AG04450 (cell line): ENCODE results near the gene SRSF10. TPM values are rescaled to one million over a fixed set of nuclear protein-coding genes. Genes with fewer than 3 reads are reported as not detected.
"Not testable (repeated sequence)": the region's sequence is repeated elsewhere in the genome, so short reads cannot be mapped to it uniquely, and the experiment has no call there.

Experiments
- CTCF ChIA-PET: fragments of 300-600, 350-600 bp; formaldehyde crosslinking; extraction: SDS; loops from one replicate; lab custom pipeline; 2022; ENCODE audit warnings: antibody characterized with exemption, inconsistent platforms; lab: Charles Lee
- POLR2A ChIA-PET: fragments of 350-600 bp; formaldehyde crosslinking; extraction: SDS; loops from one replicate; lab custom pipeline; 2021; ENCODE audit warnings: antibody characterized with exemption, inconsistent platforms; lab: Yijun Ruan, JAX
- DNase-seq: peaks from one replicate; pipeline ENCODE4 v3.0.0-alpha.2; 2011; ENCODE audit warnings: low read depth, low spot score
- H3K27ac ChIP-seq: one replicate; pipeline ENCODE4 v1.5.1; 2012; ENCODE audit warnings: low read depth, low read length, control low read depth
- H3K27me3 ChIP-seq: one replicate; pipeline ENCODE4 v1.6.0; 2012; ENCODE audit warnings: low read length; ENCODE audit not compliant: control insufficient read depth, insufficient read depth
- H3K4me3 ChIP-seq: 2 replicates; pipeline ENCODE4 v1.5.1; 2011; ENCODE audit warnings: mild to moderate bottlenecking, low read depth, low read length, control low read depth
- H3K9me3 ChIP-seq: 2 replicates; pipeline ENCODE4 v1.5.1; 2012; ENCODE audit warnings: low read length; ENCODE audit not compliant: control insufficient read depth, insufficient read depth
- polyA plus RNA-seq: library from polyadenylated mRNA; depleted of rRNA; stranded (reverse); fragments of >200 nt; gene quantifications from 2 replicates; pipeline ENCODE4 v1.2.3, GENCODE V29; 2011
- TF ChIP-seq, protein P1 (sequence below): IDR thresholded peaks from 2 replicates; pipeline ENCODE4 v1.5.1; 2011; ENCODE audit warnings: low read depth, low read length, control low read depth, inconsistent platforms

The SRSF10 gene
- polyA plus RNA-seq, 1 experiment: 140 TPM

DNA sequence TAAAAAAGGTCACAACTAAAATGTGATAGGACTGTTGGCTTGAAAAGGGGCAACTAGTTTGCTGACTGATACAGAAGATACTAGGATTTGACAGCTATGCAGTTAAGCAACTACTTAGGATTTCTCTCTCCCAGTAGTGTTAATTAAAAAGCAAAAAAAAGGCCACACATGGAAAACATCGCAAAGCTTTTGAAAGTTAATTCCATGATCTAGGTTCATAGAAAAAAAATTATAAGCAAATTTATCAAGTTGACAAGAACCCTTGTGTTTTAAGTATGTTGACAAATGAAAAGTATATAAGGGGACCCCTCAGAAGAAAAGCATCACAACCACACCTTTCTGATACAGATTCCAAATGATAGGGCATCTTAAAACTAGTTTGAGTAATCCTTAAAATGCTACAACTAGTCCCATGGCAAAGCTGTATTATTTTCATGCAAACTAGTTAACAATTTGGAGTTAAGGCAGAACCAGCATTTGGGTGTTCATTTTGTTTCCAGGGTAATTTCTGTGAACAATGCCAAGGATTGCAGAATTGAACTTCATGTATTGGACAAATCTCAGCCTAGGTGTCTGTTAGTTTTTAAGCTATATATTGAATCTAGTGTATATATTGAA is 16.4 kb downstream of the SRSF10 start:
- H3K9me3 ChIP-seq: no peaks in the 10 kb centered on the region; the same call in 1 of the 2 replicates
- no peak overlapping the region for H3K4me3 ChIP-seq
- TF ChIP-seq, protein P1, sequence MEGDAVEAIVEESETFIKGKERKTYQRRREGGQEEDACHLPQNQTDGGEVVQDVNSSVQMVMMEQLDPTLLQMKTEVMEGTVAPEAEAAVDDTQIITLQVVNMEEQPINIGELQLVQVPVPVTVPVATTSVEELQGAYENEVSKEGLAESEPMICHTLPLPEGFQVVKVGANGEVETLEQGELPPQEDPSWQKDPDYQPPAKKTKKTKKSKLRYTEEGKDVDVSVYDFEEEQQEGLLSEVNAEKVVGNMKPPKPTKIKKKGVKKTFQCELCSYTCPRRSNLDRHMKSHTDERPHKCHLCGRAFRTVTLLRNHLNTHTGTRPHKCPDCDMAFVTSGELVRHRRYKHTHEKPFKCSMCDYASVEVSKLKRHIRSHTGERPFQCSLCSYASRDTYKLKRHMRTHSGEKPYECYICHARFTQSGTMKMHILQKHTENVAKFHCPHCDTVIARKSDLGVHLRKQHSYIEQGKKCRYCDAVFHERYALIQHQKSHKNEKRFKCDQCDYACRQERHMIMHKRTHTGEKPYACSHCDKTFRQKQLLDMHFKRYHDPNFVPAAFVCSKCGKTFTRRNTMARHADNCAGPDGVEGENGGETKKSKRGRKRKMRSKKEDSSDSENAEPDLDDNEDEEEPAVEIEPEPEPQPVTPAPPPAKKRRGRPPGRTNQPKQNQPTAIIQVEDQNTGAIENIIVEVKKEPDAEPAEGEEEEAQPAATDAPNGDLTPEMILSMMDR: no peak
- no peaks in the 10 kb centered on the region for H3K27me3 ChIP-seq
- H3K27ac ChIP-seq: no peak overlapping the region
- CTCF ChIA-PET: interaction anchor here (1.2 to 1.6 kb wide), 2 partner anchors 65 to 187 kb away, joined by 3 to 5 read pairs; no protein-coding TSS in a partner anchor
- POLR2A ChIA-PET: interaction anchor here (0.7 to 1.4 kb wide), 3 partner anchors 13 to 55 kb away, joined by 3 to 4 read pairs (median 4); no protein-coding TSS in a partner anchor
- no peak for DNase-seq

DNA sequence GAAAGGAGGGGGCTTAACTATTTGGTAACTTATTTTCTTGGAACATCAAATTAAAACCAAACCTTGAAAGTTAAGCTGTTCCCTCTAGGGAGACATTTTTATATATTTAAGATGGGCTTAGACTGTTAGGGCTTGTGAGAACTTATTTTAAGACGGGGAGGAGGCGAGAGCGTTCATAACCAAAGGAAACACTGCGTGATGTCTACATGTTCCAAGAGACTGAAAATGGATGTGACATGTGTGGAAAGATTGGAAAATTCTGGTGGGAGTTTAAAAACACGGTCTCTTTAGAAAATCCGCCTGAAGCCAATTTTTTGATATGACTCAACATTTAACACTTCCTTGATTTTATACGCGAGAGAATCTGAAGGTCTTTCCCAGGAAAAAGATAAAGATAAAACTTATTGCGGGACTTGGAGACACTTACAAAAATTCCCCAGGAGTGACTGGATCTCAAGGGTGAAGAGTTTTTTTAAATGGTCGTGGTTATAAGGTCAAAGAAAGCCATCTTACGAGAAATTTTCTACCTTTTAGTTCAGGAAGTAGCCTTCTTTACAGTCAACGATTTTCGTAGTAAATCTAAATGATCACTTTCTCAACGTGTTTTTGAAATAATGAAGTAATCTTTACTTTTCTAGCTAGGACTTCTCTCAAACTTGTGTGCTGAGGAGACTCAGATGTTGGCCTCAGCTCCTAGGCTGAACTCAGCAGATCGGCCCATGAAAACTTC is 19.7 kb downstream of the SRSF10 start:
- ChIA-PET CTCF (no interaction called here), POLR2A (interaction anchor here (1.1 to 2.6 kb wide), 6 partner anchors 15 to 135 kb away, joined by 3 to 12 read pairs (median 5); partner anchors contain the start of genes HMGCL and SRSF10)
- Histone ChIP-seq H3K27ac (peak overlapping the region; percentile 97), H3K4me3 (peak overlapping the region; percentile 65), H3K9me3 (no peaks in the 10 kb centered on the region; the same call in 1 of the 2 replicates), H3K27me3 (no peaks in the 10 kb centered on the region)
- TF ChIP-seq, protein P1: no peak
- no peak for DNase-seq

DNA sequence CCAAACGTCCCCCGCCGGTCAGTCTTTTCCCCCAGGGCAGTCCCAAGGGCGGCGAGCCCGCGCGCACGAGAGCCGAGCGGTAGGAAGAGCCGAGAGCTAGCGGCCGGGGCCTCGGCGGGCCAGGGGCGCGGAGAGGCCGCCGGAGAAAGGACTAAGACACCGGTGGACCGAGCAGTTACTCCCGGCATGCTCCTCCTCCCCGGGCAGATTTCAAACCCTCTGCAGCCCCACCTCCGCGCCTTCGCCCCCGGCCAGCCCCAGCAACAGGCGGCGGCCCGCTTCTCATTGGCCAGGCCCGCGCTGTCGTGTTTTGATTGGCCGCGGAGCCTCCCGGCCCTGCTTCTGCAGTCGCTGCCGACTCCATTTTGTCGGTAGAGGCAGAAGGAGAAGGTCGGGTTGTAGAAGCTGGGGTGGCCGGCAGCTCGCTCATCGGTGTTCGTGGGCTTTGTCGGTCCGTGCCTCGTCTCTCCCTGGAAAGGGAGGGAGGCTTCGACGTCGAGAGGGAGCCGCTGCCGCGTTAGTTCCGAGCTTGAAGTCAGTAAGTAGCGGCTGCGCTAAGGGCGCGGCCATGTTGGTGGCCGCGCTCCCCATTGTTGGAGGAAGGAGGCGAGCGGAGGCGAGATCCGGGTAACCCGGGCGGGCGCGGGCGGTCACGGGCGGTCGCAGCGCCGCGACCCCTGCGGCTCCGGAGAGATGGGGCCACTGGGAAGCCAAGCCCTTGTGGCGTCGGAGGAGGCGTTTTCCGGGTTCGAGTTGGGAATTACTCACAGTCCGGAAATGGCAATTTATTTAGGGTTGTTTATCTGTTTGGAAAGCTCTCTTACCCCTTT is 20.5 kb downstream of the SRSF10 start, which contains the start of gene PNRC2:
Gene PNRC2 (plus strand): TSS at position 368 of the 830 bp plus-strand sequence. CDS start 1,630 bp downstream, outside the sequence.
- DNase-seq: peak; percentile 86
- ChIA-PET CTCF (interaction anchor here (0.7 to 1.2 kb wide), 3 partner anchors 16 to 68 kb away, joined by 3 to 4 read pairs (median 3); no protein-coding TSS in a partner anchor), POLR2A (interaction anchor here (1.1 to 2.6 kb wide), 7 partner anchors 10 to 135 kb away, joined by 3 to 12 read pairs (median 5); partner anchors contain the start of genes HMGCL and SRSF10)
- Histone ChIP-seq H3K4me3 (peak within 1 kb of the TSS; percentile 65), H3K27ac (peak within 1 kb of the TSS; percentile 97), H3K27me3 (no peaks in the 10 kb centered on the region), H3K9me3 (no peaks in the 10 kb centered on the region; the same call in 1 of the 2 replicates)
- TF ChIP-seq, protein P1: no peak

DNA sequence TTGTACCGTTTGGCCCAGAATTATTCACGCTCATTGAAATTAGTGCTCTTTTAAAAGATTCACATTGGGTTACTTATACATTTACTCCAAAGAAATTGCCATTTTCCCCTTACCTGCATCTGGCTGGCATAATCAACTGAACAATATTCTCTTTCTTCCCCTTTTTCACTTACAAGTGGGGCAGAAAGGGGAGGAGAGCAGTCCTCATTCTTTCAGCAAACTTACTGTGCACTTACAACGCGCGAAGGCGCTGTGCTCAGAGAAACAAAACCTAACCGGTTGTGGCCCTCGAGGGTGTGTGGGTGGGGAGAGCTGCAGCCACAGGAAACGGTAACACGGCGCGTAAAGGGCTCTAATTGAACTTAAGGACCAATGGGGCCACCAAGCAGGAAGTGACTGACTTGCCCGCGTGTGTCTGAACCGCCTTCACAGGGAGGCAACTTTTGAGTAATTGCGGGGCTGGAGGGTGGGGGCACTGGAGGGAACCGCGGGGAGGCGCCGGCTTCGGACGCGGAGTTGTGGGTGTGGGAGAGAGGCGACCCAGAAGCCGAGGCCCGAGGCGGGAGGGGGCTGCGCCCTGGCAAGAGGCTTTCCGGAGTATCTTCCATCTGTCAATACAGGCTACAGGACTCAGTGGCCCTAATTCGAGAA is 21.2 kb downstream of the SRSF10 start:
- peak overlapping the region; percentile 65 for H3K4me3 ChIP-seq
- CTCF ChIA-PET: interaction anchor here (0.7 to 1.2 kb wide), 3 partner anchors 17 to 69 kb away, joined by 3 to 4 read pairs (median 3); no protein-coding TSS in a partner anchor
- TF ChIP-seq, protein P1: peak; percentile 61
- H3K27me3 ChIP-seq: no peaks in the 10 kb centered on the region
- H3K27ac ChIP-seq: peak overlapping the region; percentile 92
- no peaks in the 10 kb centered on the region; the same call in 1 of the 2 replicates for H3K9me3 ChIP-seq
- POLR2A ChIA-PET: interaction anchor here (0.6 to 2.6 kb wide), 6 partner anchors 9 to 182 kb away, joined by 3 to 12 read pairs (median 4); partner anchors contain the start of genes HMGCL and SRSF10
- peak; percentile 69 for DNase-seq

DNA sequence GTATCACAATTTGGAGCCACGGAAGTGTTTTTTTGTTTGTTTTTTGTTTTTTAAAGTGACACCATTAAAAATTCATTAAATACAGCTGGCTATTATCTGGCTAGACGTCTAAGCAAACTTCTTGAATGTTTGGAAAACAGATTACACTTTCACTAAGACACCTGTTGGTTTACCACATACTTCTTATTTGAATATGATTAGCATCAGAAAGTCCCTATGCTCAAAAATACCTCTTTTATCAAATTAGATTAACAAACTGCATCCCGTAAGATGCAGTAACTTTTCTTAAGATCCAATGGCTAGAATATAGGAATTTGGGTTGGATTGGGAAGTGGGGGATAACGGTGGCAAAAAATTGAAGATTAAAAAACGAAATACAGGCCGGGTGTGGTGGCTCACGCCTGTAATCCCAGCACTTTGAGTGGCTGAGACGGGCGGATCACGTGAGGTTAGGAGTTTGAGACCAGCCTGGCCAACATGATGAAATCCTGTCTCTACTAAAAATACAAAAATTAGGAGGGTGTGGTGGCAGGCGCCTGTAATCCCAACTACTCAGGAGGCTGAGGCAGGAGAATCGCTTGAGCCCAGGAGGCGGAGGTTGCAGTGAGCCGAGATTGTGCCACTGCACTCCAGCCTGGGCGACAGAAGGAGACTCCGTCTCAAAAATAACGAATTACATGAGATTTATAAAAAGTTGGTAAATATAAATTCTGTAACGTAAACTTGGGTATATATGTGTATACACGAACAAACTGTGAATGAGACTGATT is 21.9 kb downstream of the SRSF10 start:
- H3K9me3 ChIP-seq, DNase-seq, H3K27me3 ChIP-seq, CTCF ChIA-PET: not testable (repeated sequence)
- Histone ChIP-seq H3K4me3 (peak overlapping the region; percentile 65), H3K27ac (peak overlapping the region; percentile 92)
- POLR2A ChIA-PET: interaction anchor here (0.6 to 2.6 kb wide), 5 partner anchors 8 to 183 kb away, joined by 3 to 12 read pairs (median 5); partner anchors contain the start of gene SRSF10
